Large intestine (tissue), 3 donors: ENCODE data around the gene SPRED2. TPM values are rescaled to one million over a fixed set of nuclear protein-coding genes. Genes with fewer than 3 reads are reported as not detected.

ENCODE experiments used
- DNase-seq, 2 donors: peaks; one replicate each; pipeline versions ENCODE4 v3.0.0 to v3.0.0-alpha.2; 2013
- H3K27ac ChIP-seq: one replicate; pipeline ENCODE4 v1.5.1; 2013; ENCODE audit warnings: low read length
- H3K27me3 ChIP-seq: 2 replicates; pipeline ENCODE4 v1.6.1; 2013; ENCODE audit warnings: low read length; ENCODE audit not compliant: control insufficient read depth, insufficient read depth
- H3K36me3 ChIP-seq: 2 replicates; pipeline ENCODE4 v1.6.1; 2013; ENCODE audit warnings: low read length; ENCODE audit not compliant: control insufficient read depth, insufficient read depth
- H3K4me1 ChIP-seq: one replicate; pipeline ENCODE4 v1.6.1; 2013; ENCODE audit warnings: low read length; ENCODE audit not compliant: control insufficient read depth, insufficient read depth
- H3K4me3 ChIP-seq: one replicate; pipeline ENCODE4 v1.5.1; 2013; ENCODE audit warnings: low read length
- H3K9me3 ChIP-seq: one replicate; pipeline ENCODE4 v1.6.1; 2013; ENCODE audit warnings: mild to moderate bottlenecking, low read depth, low read length, moderate library complexity; ENCODE audit not compliant: control insufficient read depth
- WGBS: methylation state at CpG from one replicate; pipeline ENCODE4 v1.1.5; 2013; ENCODE audit warnings: low lambda C conversion rate; ENCODE audit not compliant: insufficient coverage; 5-methylcytosine and 5-hydroxymethylcytosine counted together
- polyA plus RNA-seq: library from polyadenylated mRNA; unstranded; fragments of 120-200 nt; gene quantifications from one replicate; pipeline ENCODE4 v1.2.1, GENCODE V29; 2013

SPRED2 gene
- polyA plus RNA-seq, 1 donor = 22.4 TPM

GRCh38 chr2:65377556-65378192, 54.7 kb downstream of the SPRED2 start:
- no peak overlapping the region for H3K4me3 ChIP-seq
- H3K9me3 ChIP-seq = no peaks in the 10 kb centered on the region
- peaks cover 27% of the 10 kb centered on the region for H3K4me1 ChIP-seq
- no CpG with 5 or more reads among the region's 5 CpGs for WGBS
- no peak for DNase-seq
- peak overlapping the region; percentile 44 for H3K27ac ChIP-seq
- no peaks in the 10 kb centered on the region for H3K27me3 ChIP-seq
- H3K36me3 ChIP-seq = no peaks in the 10 kb centered on the region

- Histone ChIP-seq H3K4me1 (peaks cover 27% of the 10 kb centered on the region), H3K27me3 (no peaks in the 10 kb centered on the region), H3K36me3 (no peaks in the 10 kb centered on the region), H3K9me3 (no peaks in the 10 kb centered on the region), H3K27ac (no peak overlapping the region), H3K4me3 (no peak overlapping the region)
- 100% methylated on average over 1 of the region's 4 CpGs for WGBS
- no peak for DNase-seq
Observed at GRCh38 chr2:65375723-65376122, 56.7 kb downstream of the SPRED2 start.

GRCh38 chr2:65374999-65375398, 57.4 kb downstream of the SPRED2 start:
- Histone ChIP-seq H3K27ac (no peak overlapping the region), H3K4me3 (no peak overlapping the region), H3K4me1 (peaks cover 30% of the 10 kb centered on the region), H3K27me3 (no peaks in the 10 kb centered on the region), H3K36me3 (no peaks in the 10 kb centered on the region), H3K9me3 (no peaks in the 10 kb centered on the region)
- no CpG with 5 or more reads among the region's 4 CpGs for WGBS
- no peak for DNase-seq

- H3K27me3 ChIP-seq = no peaks in the 10 kb centered on the region
Observed at GRCh38 chr2:65374575-65374974, 57.8 kb downstream of the SPRED2 start.

GRCh38 chr2:65373365-65373918, 59.0 kb downstream of the SPRED2 start:
- no peaks in the 10 kb centered on the region for H3K36me3 ChIP-seq
- H3K27ac ChIP-seq = no peak overlapping the region
- whole genome bisulfite sequencing = no CpG with 5 or more reads among the region's 1 CpG
- no peaks in the 10 kb centered on the region for H3K27me3 ChIP-seq
- H3K4me1 ChIP-seq = peaks cover 21% of the 10 kb centered on the region
- H3K9me3 ChIP-seq = no peaks in the 10 kb centered on the region
- peak in 1 of 2 donors; percentile 41 for DNase-seq
- H3K4me3 ChIP-seq = no peak overlapping the region

More at GRCh38 chr2:65374575-65374974, 57.8 kb downstream of the SPRED2 start:
- H3K27ac ChIP-seq = no peak overlapping the region
- DNase-seq = no peak
- H3K9me3 ChIP-seq = no peaks in the 10 kb centered on the region
- peaks cover 29% of the 10 kb centered on the region for H3K4me1 ChIP-seq
- no CpG with 5 or more reads among the region's 3 CpGs for WGBS
- no peak overlapping the region for H3K4me3 ChIP-seq
- H3K36me3 ChIP-seq = no peaks in the 10 kb centered on the region

GRCh38 chr2:65372619-65373018, 59.8 kb downstream of the SPRED2 start:
- H3K4me1 ChIP-seq = peaks cover 14% of the 10 kb centered on the region
- no peaks in the 10 kb centered on the region for H3K27me3 ChIP-seq
- no CpG with 5 or more reads among the region's 1 CpG for WGBS
- H3K27ac ChIP-seq = no peak overlapping the region
- H3K36me3 ChIP-seq = no peaks in the 10 kb centered on the region
- no peak overlapping the region for H3K4me3 ChIP-seq
- no peak for DNase-seq
- H3K9me3 ChIP-seq = no peaks in the 10 kb centered on the region

- DNase-seq = no peak
- WGBS = 87% methylated on average over 4 of the region's 4 CpGs
- H3K4me1 ChIP-seq = peaks cover 19% of the 10 kb centered on the region
- no peaks in the 10 kb centered on the region for H3K27me3 ChIP-seq
- no peaks in the 10 kb centered on the region for H3K36me3 ChIP-seq
- no peaks in the 10 kb centered on the region for H3K9me3 ChIP-seq
- no peak overlapping the region for H3K27ac ChIP-seq
- H3K4me3 ChIP-seq = no peak overlapping the region
Observed at GRCh38 chr2:65371074-65371434, 61.3 kb downstream of the SPRED2 start.

- peaks cover 21% of the 10 kb centered on the region for H3K4me1 ChIP-seq
- no peaks in the 10 kb centered on the region for H3K9me3 ChIP-seq
- H3K36me3 ChIP-seq = no peaks in the 10 kb centered on the region
- H3K27ac ChIP-seq = no peak overlapping the region
- no peak for DNase-seq
- H3K4me3 ChIP-seq = no peak overlapping the region
- WGBS = no CpG with 5 or more reads among the region's 5 CpGs
- H3K27me3 ChIP-seq = no peaks in the 10 kb centered on the region
Observed at GRCh38 chr2:65370387-65371073, 61.9 kb downstream of the SPRED2 start.

- Histone ChIP-seq H3K27me3 (no peaks in the 10 kb centered on the region), H3K4me1 (peaks cover 21% of the 10 kb centered on the region), H3K9me3 (no peaks in the 10 kb centered on the region), H3K27ac (no peak overlapping the region), H3K36me3 (no peaks in the 10 kb centered on the region), H3K4me3 (no peak overlapping the region)
- DNase-seq = no peak
- WGBS = 90% methylated on average over 2 of the region's 4 CpGs
Observed at GRCh38 chr2:65369980-65370379, 62.4 kb downstream of the SPRED2 start.

GRCh38 chr2:65369574-65369973, 62.8 kb downstream of the SPRED2 start:
- peaks cover 21% of the 10 kb centered on the region for H3K4me1 ChIP-seq
- no peaks in the 10 kb centered on the region for H3K27me3 ChIP-seq
- DNase-seq = no peak
- H3K36me3 ChIP-seq = no peaks in the 10 kb centered on the region
- WGBS = no CpG with 5 or more reads among the region's 2 CpGs
- no peak overlapping the region for H3K4me3 ChIP-seq
- no peaks in the 10 kb centered on the region for H3K9me3 ChIP-seq
- H3K27ac ChIP-seq = no peak overlapping the region
